IMR-90 (cell line): ENCODE measurements around the gene MOB1B. TPM values are rescaled to one million over a fixed set of nuclear protein-coding genes. Genes with fewer than 3 reads are reported as not detected.

Experiments used
- ATAC-seq: fragments of 200-7000 bp; cut with Tn5 transposase; 2 replicates; pipeline ENCODE4 v1.9.1; 2020; ENCODE audit warnings: low read depth, mild to moderate bottlenecking, moderate library complexity
- BruUV-seq: library from RNA; stranded (reverse); fragments of 400-500 nt; replicated peaks from 2 replicates; lab custom pipeline; 2021; lab: Mats Ljungman, UMichigan
- CTCF ChIA-PET: fragments of 300-600 bp; formaldehyde crosslinking; extraction: SDS; loops from one replicate; lab custom pipeline; 2021; ENCODE audit warnings: antibody characterized with exemption; lab: Yijun Ruan, JAX
- POLR2A ChIA-PET: fragments of 300-600 bp; sonication (Branson Sonifier 250); formaldehyde crosslinking; loops from one replicate; lab custom pipeline; 2022; ENCODE audit warnings: antibody characterized with exemption; ENCODE audit not compliant: unreplicated experiment; lab: Charles Lee
- DNase-seq: peaks from one replicate; pipeline ENCODE4 v3.0.0; 2013
- H2AFZ ChIP-seq: replicated peaks from 2 replicates; pipeline ENCODE3; 2013; ENCODE audit warnings: low read length, mild to moderate bottlenecking; ENCODE audit not compliant: poor library complexity
- H2AK5ac ChIP-seq: 2 replicates; pipeline ENCODE4 v1.6.1; 2013; ENCODE audit warnings: low read depth, low read length, inconsistent platforms
- H2AK9ac ChIP-seq: replicated peaks from 2 replicates; pipeline ENCODE3; 2013; ENCODE audit warnings: mild to moderate bottlenecking, low read depth, low read length, moderate library complexity; ENCODE audit not compliant: poor library complexity
- H2BK120ac ChIP-seq: 2 replicates; pipeline ENCODE4 v1.6.1; 2013; ENCODE audit warnings: low read depth, low read length, inconsistent platforms
- H2BK15ac ChIP-seq: 3 replicates; pipeline ENCODE4 v1.6.1; 2013; ENCODE audit warnings: low read depth, low read length, inconsistent platforms
- H2BK20ac ChIP-seq: 2 replicates; pipeline ENCODE4 v1.6.1; 2013; ENCODE audit warnings: low read depth, mild to moderate bottlenecking, inconsistent platforms, low read length, moderate library complexity
- H2BK5ac ChIP-seq: 2 replicates; pipeline ENCODE4 v1.6.1; 2013; ENCODE audit warnings: mild to moderate bottlenecking, low read depth, low read length, inconsistent platforms; ENCODE audit not compliant: poor library complexity, severe bottlenecking
- H3K14ac ChIP-seq: replicated peaks from 2 replicates; pipeline ENCODE4 v1.6.1; 2013; ENCODE audit warnings: low read depth, low read length, inconsistent platforms
- H3K18ac ChIP-seq: 2 replicates; pipeline ENCODE4 v1.6.1; 2013; ENCODE audit warnings: low read depth, low read length, control low read depth
- H3K23ac ChIP-seq: 2 replicates; pipeline ENCODE4 v1.6.1; 2013; ENCODE audit warnings: low read depth, low read length, inconsistent platforms
- H3K27ac ChIP-seq: 2 replicates; pipeline ENCODE4 v1.5.1; 2013; ENCODE audit warnings: mild to moderate bottlenecking, control low read depth, low read length; ENCODE audit not compliant: insufficient read depth
- H3K27me3 ChIP-seq: 2 replicates; pipeline ENCODE4 v1.6.1; 2013; ENCODE audit warnings: low read length; ENCODE audit not compliant: control insufficient read depth, insufficient read depth
- H3K36me3 ChIP-seq: 2 replicates; pipeline ENCODE4 v1.6.1; 2013; ENCODE audit warnings: low read length, mixed read lengths; ENCODE audit not compliant: control insufficient read depth, insufficient read depth
- H3K4ac ChIP-seq: 2 replicates; pipeline ENCODE4 v1.6.1; 2013; ENCODE audit warnings: low read depth, low read length, inconsistent platforms
- H3K4me1 ChIP-seq: 2 replicates; pipeline ENCODE4 v1.6.1; 2013; ENCODE audit warnings: low read length, mixed read lengths; ENCODE audit not compliant: control insufficient read depth, insufficient read depth
- H3K4me2 ChIP-seq: 2 replicates; pipeline ENCODE4 v1.6.1; 2013; ENCODE audit warnings: low read depth, mild to moderate bottlenecking, control low read depth, low read length, moderate library complexity
- H3K4me3 ChIP-seq: 2 replicates; pipeline ENCODE4 v1.5.1; 2013; ENCODE audit warnings: low read depth, mild to moderate bottlenecking, control low read depth, low read length, moderate library complexity; ENCODE audit not compliant: insufficient read depth
- H3K56ac ChIP-seq: 2 replicates; pipeline ENCODE4 v1.6.1; 2013; ENCODE audit warnings: low read length, inconsistent platforms; ENCODE audit not compliant: insufficient read depth; ENCODE audit errors: extremely low read depth
- H3K79me1 ChIP-seq, 2 experiments: 2 replicates each; pipeline ENCODE4 v1.6.1; 2013; ENCODE audit warnings: low read length in 2 of 2, inconsistent platforms in 1 of 2, low read depth in 1 of 2
- H3K9ac ChIP-seq: 2 replicates; pipeline ENCODE4 v1.6.1; 2013; ENCODE audit warnings: low read depth, low read length, control low read depth
- H3K9me1 ChIP-seq: 2 replicates; pipeline ENCODE4 v1.6.1; 2013; ENCODE audit warnings: low read length, inconsistent platforms; ENCODE audit not compliant: insufficient read depth
- H3K9me3 ChIP-seq: 2 replicates; pipeline ENCODE4 v1.6.1; 2013; ENCODE audit warnings: low read length; ENCODE audit not compliant: control insufficient read depth, insufficient read depth
- H4K20me1 ChIP-seq: 2 replicates; pipeline ENCODE4 v1.6.1; 2013; ENCODE audit warnings: low read length, inconsistent platforms; ENCODE audit not compliant: insufficient read depth
- H4K5ac ChIP-seq: 2 replicates; pipeline ENCODE4 v1.6.1; 2013; ENCODE audit warnings: mild to moderate bottlenecking, low read depth, low read length, control low read depth
- H4K8ac ChIP-seq, 2 experiments: 2 replicates each; pipeline ENCODE4 v1.6.1; 2013; ENCODE audit warnings: low read depth in 2 of 2, low read length in 2 of 2, control low read depth in 1 of 2, inconsistent platforms in 1 of 2
- H4K91ac ChIP-seq: 2 replicates; pipeline ENCODE4 v1.6.1; 2013; ENCODE audit warnings: low read depth, low read length, inconsistent platforms; ENCODE audit not compliant: insufficient read depth
- BHLHE40 ChIP-seq: fragments of 150-350 bp; IDR thresholded peaks from 2 replicates; pipeline ENCODE4 v1.6.1; 2016; ENCODE audit warnings: mild to moderate bottlenecking, low read depth, low read length
- CEBPB ChIP-seq: IDR thresholded peaks from 2 replicates; pipeline ENCODE4 v1.6.1; 2012; ENCODE audit warnings: low read depth, low read length, improper control_type of control experiment
- CHD1 ChIP-seq: IDR thresholded peaks from 2 replicates; pipeline ENCODE4 v1.6.1; 2012; ENCODE audit warnings: low read depth, low read length, improper control_type of control experiment
- ELK1 ChIP-seq: fragments of 150-350 bp; IDR thresholded peaks from 2 replicates; pipeline ENCODE4 v1.6.1; 2016; ENCODE audit warnings: low read depth, mild to moderate bottlenecking, low read length, moderate library complexity, borderline replicate concordance
- FOS ChIP-seq: fragments of 150-350 bp; IDR thresholded peaks from 2 replicates; pipeline ENCODE4 v1.6.1; 2016; ENCODE audit warnings: low read depth, low read length
- MAFK ChIP-seq: IDR thresholded peaks from 2 replicates; pipeline ENCODE4 v1.6.1; 2012; ENCODE audit warnings: low read depth, low read length, improper control_type of control experiment
- MAZ ChIP-seq: IDR thresholded peaks from 2 replicates; pipeline ENCODE4 v1.6.1; 2012; ENCODE audit warnings: low read depth, mild to moderate bottlenecking, low read length, improper control_type of control experiment, moderate library complexity, borderline replicate concordance
- MXI1 ChIP-seq: IDR thresholded peaks from 2 replicates; pipeline ENCODE4 v1.6.1; 2012; ENCODE audit warnings: low read depth, mild to moderate bottlenecking, low read length, moderate library complexity, borderline replicate concordance
- NFE2L2 ChIP-seq: fragments of 150-350 bp; IDR thresholded peaks from 2 replicates; pipeline ENCODE4 v1.6.1; 2016; ENCODE audit warnings: low read depth, mild to moderate bottlenecking, low read length
- POLR2A ChIP-seq: IDR thresholded peaks from 2 replicates; pipeline ENCODE4 v1.6.1; 2012; ENCODE audit warnings: mild to moderate bottlenecking, low read depth, low read length
- RAD21 ChIP-seq: IDR thresholded peaks from 2 replicates; pipeline ENCODE4 v1.6.1; 2012; ENCODE audit warnings: low read length, improper control_type of control experiment
- RCOR1 ChIP-seq: IDR thresholded peaks from 2 replicates; pipeline ENCODE4 v1.6.1; 2012; ENCODE audit warnings: mild to moderate bottlenecking, low read length, improper control_type of control experiment; ENCODE audit not compliant: insufficient replicate concordance
- RFX5 ChIP-seq: IDR thresholded peaks from 2 replicates; pipeline ENCODE4 v1.8.0; 2012; ENCODE audit warnings: low read depth, mild to moderate bottlenecking, low read length, moderate library complexity
- SMC3 ChIP-seq: fragments of 150-350 bp; IDR thresholded peaks from 2 replicates; pipeline ENCODE4 v1.6.1; 2016; ENCODE audit warnings: low read depth, mild to moderate bottlenecking, antibody characterized with exemption, low read length, moderate library complexity
- USF2 ChIP-seq: fragments of 150-350 bp; IDR thresholded peaks from 2 replicates; pipeline ENCODE4 v1.6.1; 2017; ENCODE audit warnings: mild to moderate bottlenecking, antibody characterized with exemption, low read length, low read depth
- WGBS, 2 experiments: methylation state at CpG; one replicate each; pipeline versions ENCODE4 v1.1.5 to v1.1.7; 2013; ENCODE audit warnings: missing lambda C conversion rate in 2 of 2; ENCODE audit not compliant: insufficient read length in 1 of 2; ENCODE audit errors: extremely low coverage in 2 of 2; 5-methylcytosine and 5-hydroxymethylcytosine counted together
- dilution Hi-C: fragments of 300-500 bp; cut with HindIII; formaldehyde crosslinking; loops from one replicate; pipeline ENCODE4 v1.14.3; 2018; ENCODE audit warnings: low sequenced_read_pairs; ENCODE audit not compliant: unreplicated experiment
- in situ Hi-C: fragments of 300-500 bp; cut with MboI; formaldehyde crosslinking; loops from 3 replicates; pipeline ENCODE4 v1.14.3; 2019; ENCODE audit warnings: low sequenced_read_pairs, inconsistent platforms, mixed read lengths
- intact Hi-C: fragments of 100-400 bp; cut with micrococcal nuclease; formaldehyde crosslinking; loops from 2 replicates; pipeline ENCODE4 v1.10.0; 2022
- polyA plus RNA-seq, 3 experiments: library from polyadenylated mRNA; depleted of rRNA; stranded (reverse); fragments of >200 nt; gene quantifications; 2 replicates each; pipeline ENCODE4 v1.2.3, GENCODE V29; 2012; ENCODE audit warnings: low replicate concordance in 1 of 3
- total RNA-seq: library from RNA; depleted of rRNA; stranded (reverse); fragments of >200 nt; gene quantifications from 2 replicates; pipeline ENCODE4 v1.2.3, GENCODE V29; 2012
- TF ChIP-seq, protein P1 (sequence below): conservative IDR thresholded peaks from 2 replicates; pipeline ENCODE4 v1.5.1; 2012; ENCODE audit warnings: mild to moderate bottlenecking, low read depth, low read length, improper control_type of control experiment

MOB1B gene
- total and polyA plus RNA-seq, 2 of the 4 experiments (the other 2 are of a cell fraction) = 5.7 to 6.8 TPM

GRCh38 chr4:71025654-71026053 lies 123.5 kb downstream of the MOB1B start:
- H4K5ac ChIP-seq = no peak overlapping the region
- no peak overlapping the region for H2AK9ac ChIP-seq
- ChIA-PET CTCF (no interaction called here), POLR2A (no interaction called here)
- H3K27me3 ChIP-seq = no peaks in the 10 kb centered on the region
- peaks cover 11 to 26% of the 10 kb centered on the region in 2 experiments for H3K79me1 ChIP-seq
- H3K4me2 ChIP-seq = peak overlapping the region; percentile 72
- BruUV-seq = no TSS peak
- no peak overlapping the region for H3K9ac ChIP-seq
- no peak overlapping the region for H3K14ac ChIP-seq
- H3K18ac ChIP-seq = peak overlapping the region; percentile 59; the same call in 1 of the 2 replicates
- WGBS, 2 experiments = no CpG with 5 or more reads among the region's 3 CpGs
- H2AFZ ChIP-seq = no peak overlapping the region
- H3K4me3 ChIP-seq = no peak overlapping the region
- H4K8ac ChIP-seq = no peak overlapping the region
- H2AK5ac ChIP-seq = no peak overlapping the region
- H3K9me3 ChIP-seq = no peaks in the 10 kb centered on the region
- no peak overlapping the region for H3K4ac ChIP-seq
- no peak overlapping the region for H3K23ac ChIP-seq
- dilution Hi-C loops = no loop called here
- ATAC-seq (peak; percentile 54), DNase-seq (no peak)
- peak overlapping the region; percentile 37; the same call in 1 of the 2 replicates for H3K27ac ChIP-seq
- no peaks in the 10 kb centered on the region for H4K20me1 ChIP-seq
- H3K9me1 ChIP-seq = no peaks in the 10 kb centered on the region
- H2BK20ac ChIP-seq = no peak overlapping the region
- H3K36me3 ChIP-seq = peaks cover 3% of the 10 kb centered on the region
- no peak overlapping the region for H4K91ac ChIP-seq
- in situ Hi-C loops = loop anchor here (25.0 kb wide), 1 partner anchor 537 kb away; no protein-coding TSS in a partner anchor
- H3K4me1 ChIP-seq = peaks cover 2% of the 10 kb centered on the region
- no peak overlapping the region for H3K56ac ChIP-seq
- no peak overlapping the region; the same call in 1 of the 2 replicates for H2BK120ac ChIP-seq
- TF ChIP-seq RCOR1 (no peak), CEBPB (no peak), CHD1 (no peak), MAFK (no peak), RFX5 (no peak), FOS (no peak), RAD21 (no peak), MXI1 (no peak), POLR2A (no peak), MAZ (no peak), BHLHE40 (no peak), USF2 (no peak), NFE2L2 (no peak), ELK1 (no peak), SMC3 (no peak)
- TF ChIP-seq, protein P1, sequence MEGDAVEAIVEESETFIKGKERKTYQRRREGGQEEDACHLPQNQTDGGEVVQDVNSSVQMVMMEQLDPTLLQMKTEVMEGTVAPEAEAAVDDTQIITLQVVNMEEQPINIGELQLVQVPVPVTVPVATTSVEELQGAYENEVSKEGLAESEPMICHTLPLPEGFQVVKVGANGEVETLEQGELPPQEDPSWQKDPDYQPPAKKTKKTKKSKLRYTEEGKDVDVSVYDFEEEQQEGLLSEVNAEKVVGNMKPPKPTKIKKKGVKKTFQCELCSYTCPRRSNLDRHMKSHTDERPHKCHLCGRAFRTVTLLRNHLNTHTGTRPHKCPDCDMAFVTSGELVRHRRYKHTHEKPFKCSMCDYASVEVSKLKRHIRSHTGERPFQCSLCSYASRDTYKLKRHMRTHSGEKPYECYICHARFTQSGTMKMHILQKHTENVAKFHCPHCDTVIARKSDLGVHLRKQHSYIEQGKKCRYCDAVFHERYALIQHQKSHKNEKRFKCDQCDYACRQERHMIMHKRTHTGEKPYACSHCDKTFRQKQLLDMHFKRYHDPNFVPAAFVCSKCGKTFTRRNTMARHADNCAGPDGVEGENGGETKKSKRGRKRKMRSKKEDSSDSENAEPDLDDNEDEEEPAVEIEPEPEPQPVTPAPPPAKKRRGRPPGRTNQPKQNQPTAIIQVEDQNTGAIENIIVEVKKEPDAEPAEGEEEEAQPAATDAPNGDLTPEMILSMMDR = no peak
- no peak overlapping the region for H2BK15ac ChIP-seq
- intact Hi-C loops = no loop called here
- H2BK5ac ChIP-seq = peak overlapping the region; percentile 78
